Ascending aorta (tissue), 2 donors: ENCODE data around the gene ZNF594. TPM values are rescaled to one million over a fixed set of nuclear protein-coding genes. Genes with fewer than 3 reads are reported as not detected.
A peak's percentile ranks its signal among the peaks of the same experiment; 100 is the strongest.
"Not testable (repeated sequence)": the region's sequence is repeated elsewhere in the genome, so short reads cannot be mapped to it uniquely, and the experiment has no call there.

ENCODE experiments used
- DNase-seq, 2 donors: peaks; one replicate each; pipeline ENCODE4 v3.0.0-alpha.2; 2019; ENCODE audit warnings: low spot score in 2 of 2
- H3K27ac ChIP-seq, 2 donors: fragments of 200-600 bp; sonication (generic); one replicate each; pipeline ENCODE4 v1.5.1; 2016 to 2017; ENCODE audit warnings: mild to moderate bottlenecking in 1 of 2
- H3K27me3 ChIP-seq: fragments of 200-600 bp; sonication (generic); one replicate; pipeline ENCODE4 v1.5.1; 2017
- H3K36me3 ChIP-seq, 2 donors: fragments of 200-600 bp; sonication (generic); one replicate each; pipeline ENCODE4 v1.5.1; 2016
- H3K4me1 ChIP-seq, 2 donors: fragments of 200-600 bp; sonication (generic); one replicate each; pipeline ENCODE4 v1.5.1; 2016 to 2017; ENCODE audit warnings: mild to moderate bottlenecking in 1 of 2
- H3K4me3 ChIP-seq, 2 donors: fragments of 200-600 bp; sonication (generic); one replicate each; pipeline ENCODE4 v1.5.1; 2016 to 2017; ENCODE audit warnings: mild to moderate bottlenecking in 1 of 2
- H3K9me3 ChIP-seq, 2 donors: fragments of 200-600 bp; sonication (generic); one replicate each; pipeline ENCODE4 v1.5.1; 2016
- intact Hi-C: fragments of 100-400 bp; cut with DNase I; formaldehyde crosslinking; loops from one replicate; pipeline ENCODE4 v1.15.1; 2023
- total RNA-seq: library from RNA; depleted of rRNA; stranded (reverse); fragments of >200 nt; gene quantifications from one replicate; pipeline ENCODE4 v1.1.0, GENCODE V29; 2016
- TF ChIP-seq, protein P1 (sequence below), 3 experiments: fragments of 200-600 bp in 2 of 3; fragments of 450-650 bp in 1 of 3; sonication (generic) in 2 of 3; IDR thresholded peaks; one replicate each; pipeline ENCODE4 v1.5.1; 2016 to 2019; ENCODE audit warnings: antibody characterized with exemption in 3 of 3, mild to moderate bottlenecking in 1 of 3, moderate library complexity in 1 of 3

ZNF594 gene
- total RNA-seq, 1 donor from 2014 or later, result 0.21 TPM

DNA sequence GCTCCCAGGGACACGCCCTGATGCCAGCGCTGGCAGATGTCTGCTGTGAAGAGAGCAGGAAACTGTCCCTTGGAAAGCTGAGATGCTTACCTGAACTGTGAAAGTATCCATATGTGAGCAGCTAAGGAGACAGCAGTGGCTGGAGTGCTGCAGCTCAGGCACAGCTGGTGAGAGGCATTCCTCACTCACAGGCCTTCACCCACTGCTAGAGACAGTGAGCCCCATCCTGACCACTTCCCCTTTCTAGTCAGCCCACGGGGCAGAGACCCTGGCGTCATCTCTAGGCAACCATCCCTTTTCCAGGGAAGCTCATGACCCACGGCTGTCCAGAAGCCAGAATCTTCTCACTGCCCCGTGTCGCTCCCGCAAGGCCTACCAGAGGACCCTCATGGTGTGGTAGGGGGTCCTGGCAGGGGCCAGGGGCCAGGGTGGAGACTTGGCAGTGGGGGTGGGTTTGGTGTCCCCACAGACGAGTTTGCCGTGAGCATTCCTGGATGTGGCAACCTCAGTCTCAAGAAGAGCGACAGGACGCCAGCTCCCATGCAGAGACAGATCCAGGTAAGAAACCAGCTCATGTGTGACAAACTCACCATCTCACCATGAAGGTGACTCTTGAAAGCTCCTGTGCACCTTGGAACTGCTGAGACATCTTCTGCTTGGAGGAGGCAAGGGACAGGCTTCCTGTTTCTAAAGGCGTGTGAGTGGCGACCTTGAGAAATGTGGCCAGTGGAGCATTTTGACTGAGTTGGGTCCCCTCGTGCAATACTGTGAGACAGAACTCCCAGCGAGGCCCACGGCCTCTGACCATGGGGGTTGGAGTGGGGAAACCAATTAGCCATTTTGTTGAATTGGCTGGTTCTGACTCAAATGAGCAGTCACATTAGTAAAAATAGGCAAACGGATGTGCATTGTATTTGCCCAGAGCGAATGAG lies 43.2 kb upstream of the ZNF594 start, which contains the start of gene SCIMP:
TSS of gene SCIMP (minus strand) at position 216 of the 932 bp plus-strand sequence. CDS start at position 111, 105 bp downstream.
- Histone ChIP-seq H3K27me3 (no peaks in the 10 kb centered on the region), H3K4me1 (no peaks in the 10 kb centered on the region), H3K9me3 (no peaks in the 10 kb centered on the region), H3K36me3 (peaks cover 0 to 10% of the 10 kb centered on the region in 2 donors), H3K4me3 (peak within 1 kb of the TSS in 1 of 2 donors; percentile 27), H3K27ac (no peak within 1 kb of the TSS)
- TF ChIP-seq, protein P1, sequence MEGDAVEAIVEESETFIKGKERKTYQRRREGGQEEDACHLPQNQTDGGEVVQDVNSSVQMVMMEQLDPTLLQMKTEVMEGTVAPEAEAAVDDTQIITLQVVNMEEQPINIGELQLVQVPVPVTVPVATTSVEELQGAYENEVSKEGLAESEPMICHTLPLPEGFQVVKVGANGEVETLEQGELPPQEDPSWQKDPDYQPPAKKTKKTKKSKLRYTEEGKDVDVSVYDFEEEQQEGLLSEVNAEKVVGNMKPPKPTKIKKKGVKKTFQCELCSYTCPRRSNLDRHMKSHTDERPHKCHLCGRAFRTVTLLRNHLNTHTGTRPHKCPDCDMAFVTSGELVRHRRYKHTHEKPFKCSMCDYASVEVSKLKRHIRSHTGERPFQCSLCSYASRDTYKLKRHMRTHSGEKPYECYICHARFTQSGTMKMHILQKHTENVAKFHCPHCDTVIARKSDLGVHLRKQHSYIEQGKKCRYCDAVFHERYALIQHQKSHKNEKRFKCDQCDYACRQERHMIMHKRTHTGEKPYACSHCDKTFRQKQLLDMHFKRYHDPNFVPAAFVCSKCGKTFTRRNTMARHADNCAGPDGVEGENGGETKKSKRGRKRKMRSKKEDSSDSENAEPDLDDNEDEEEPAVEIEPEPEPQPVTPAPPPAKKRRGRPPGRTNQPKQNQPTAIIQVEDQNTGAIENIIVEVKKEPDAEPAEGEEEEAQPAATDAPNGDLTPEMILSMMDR (IDR thresholded peaks at IDR 0.05), result no peak
- intact Hi-C loops, result no loop called here
- DNase-seq, result peak; percentile 24 to 70

- H3K27ac ChIP-seq, H3K9me3 ChIP-seq, intact Hi-C loops, H3K4me1 ChIP-seq, H3K4me3 ChIP-seq, DNase-seq, H3K27me3 ChIP-seq: not testable (repeated sequence)
- peaks cover 0 to 10% of the 10 kb centered on the region in 2 donors for H3K36me3 ChIP-seq
Measured at GRCh38 chr17:5233492-5233891, 41.8 kb upstream of the ZNF594 start.

DNA sequence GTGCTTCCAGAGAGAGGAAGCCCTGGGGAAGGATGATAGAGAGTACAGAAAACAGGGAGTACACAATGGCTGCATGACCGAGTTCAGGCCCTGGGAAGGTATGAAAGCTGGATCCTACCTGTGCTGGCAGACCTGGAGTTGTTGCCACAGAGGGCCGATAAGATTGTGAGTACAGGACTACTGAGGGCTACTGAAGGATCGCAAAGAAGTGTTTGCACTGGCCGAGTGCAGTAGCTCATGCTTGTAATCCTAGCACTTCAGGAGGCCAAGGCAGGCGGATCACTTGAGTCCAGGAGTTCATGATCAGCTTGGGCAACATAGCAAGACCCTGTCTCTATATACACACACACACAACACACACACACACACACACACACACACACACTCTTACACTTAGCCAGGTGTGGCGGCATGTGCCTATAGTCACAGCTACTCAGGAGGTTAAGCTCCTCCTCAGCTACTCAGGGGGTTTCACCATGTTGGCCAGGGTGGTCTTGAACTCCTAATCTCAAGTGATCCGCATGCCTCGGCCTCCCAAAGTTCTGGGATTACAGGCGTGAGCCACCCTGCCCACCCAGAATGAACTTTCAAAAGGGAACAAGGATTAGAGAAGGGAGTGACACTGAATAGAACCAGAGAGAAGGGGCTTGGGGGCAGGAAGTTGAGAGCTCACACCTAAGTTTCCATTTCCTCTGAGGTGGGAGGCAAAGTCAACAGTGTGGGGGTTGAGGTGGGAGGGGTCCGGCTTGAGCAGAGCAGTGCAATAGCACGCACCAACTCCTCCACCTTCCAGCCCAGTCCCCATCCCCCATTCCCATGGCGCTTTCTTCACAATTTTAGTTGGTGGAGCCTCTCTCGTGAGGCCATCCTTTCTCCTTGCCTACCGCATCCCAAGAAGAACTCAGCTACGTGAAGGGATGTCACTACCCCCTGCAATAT lies 35.5 kb upstream of the ZNF594 start:
- Histone ChIP-seq H3K4me3 (no peak overlapping the region), H3K27ac (no peak overlapping the region), H3K9me3 (no peaks in the 10 kb centered on the region), H3K4me1 (no peaks in the 10 kb centered on the region), H3K36me3 (peaks cover 9 to 33% of the 10 kb centered on the region in 2 donors), H3K27me3 (no peaks in the 10 kb centered on the region)
- intact Hi-C loops, result no loop called here
- TF ChIP-seq, protein P1 (IDR thresholded peaks at IDR 0.05), result no peak
- no peak for DNase-seq

DNA sequence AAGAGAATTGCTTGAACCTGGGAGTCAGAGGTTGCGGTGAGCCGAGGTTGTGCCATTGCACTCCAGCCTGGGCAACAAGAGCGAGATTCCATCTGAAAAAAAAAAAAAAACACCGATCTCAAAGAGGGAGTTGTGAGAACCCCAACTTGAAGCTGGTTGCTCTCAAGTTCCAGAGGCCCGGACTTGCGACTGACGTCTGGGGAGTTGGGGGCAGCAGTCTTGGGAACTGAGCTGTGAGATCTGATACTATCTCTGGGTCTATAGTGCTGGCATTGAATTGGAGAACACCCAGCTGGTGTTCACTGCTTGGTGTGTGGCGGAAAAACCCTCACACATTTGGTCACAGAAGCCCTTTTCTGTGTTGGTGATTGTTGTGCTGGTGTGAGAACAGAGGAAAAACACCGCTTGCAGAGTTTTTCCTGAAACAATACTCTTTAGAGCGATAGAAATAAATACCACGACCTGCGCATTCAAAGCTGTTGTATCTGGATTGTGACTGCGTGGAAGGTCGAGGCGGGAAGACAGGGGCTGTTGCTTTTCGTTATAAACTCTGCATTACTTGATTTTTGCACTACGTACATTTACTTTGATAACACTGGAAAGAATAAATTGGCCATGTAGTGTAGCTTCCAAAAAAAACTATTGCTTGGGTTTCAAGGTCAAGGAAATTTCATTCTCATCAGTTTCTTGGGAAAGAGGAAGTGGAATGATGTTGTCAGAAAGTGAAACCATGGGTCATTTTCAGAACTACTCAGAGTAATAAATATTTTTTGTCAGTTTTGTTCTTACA lies 34.2 kb upstream of the ZNF594 start:
- no peaks in the 10 kb centered on the region for H3K4me1 ChIP-seq
- H3K36me3 ChIP-seq, result peaks cover 9 to 26% of the 10 kb centered on the region in 2 donors
- no peak overlapping the region for H3K27ac ChIP-seq
- intact Hi-C loops, result no loop called here
- no peaks in the 10 kb centered on the region for H3K27me3 ChIP-seq
- DNase-seq, result no peak
- no peak overlapping the region for H3K4me3 ChIP-seq
- TF ChIP-seq, protein P1 (IDR thresholded peaks at IDR 0.05), result no peak
- no peaks in the 10 kb centered on the region for H3K9me3 ChIP-seq

GRCh38 chr17:5221912-5222311 lies 30.2 kb upstream of the ZNF594 start:
- H3K27me3 ChIP-seq, H3K4me3 ChIP-seq, H3K27ac ChIP-seq, DNase-seq, H3K9me3 ChIP-seq, H3K4me1 ChIP-seq, intact Hi-C loops: not testable (repeated sequence)
- peaks cover 9 to 25% of the 10 kb centered on the region in 2 donors for H3K36me3 ChIP-seq

- DNase-seq, result no peak
- Histone ChIP-seq H3K4me1 (no peaks in the 10 kb centered on the region), H3K4me3 (no peak overlapping the region), H3K9me3 (no peaks in the 10 kb centered on the region), H3K27ac (no peak overlapping the region), H3K27me3 (no peaks in the 10 kb centered on the region), H3K36me3 (peaks cover 21 to 38% of the 10 kb centered on the region in 2 donors)
- TF ChIP-seq, protein P1 (IDR thresholded peaks at IDR 0.05), result no peak
- intact Hi-C loops, result no loop called here
Measured at GRCh38 chr17:5220074-5220473, 28.4 kb upstream of the ZNF594 start.
